Mesothelial cell of epicardium (in vitro differentiated cells): Measurements from ENCODE around the gene DPF3. TPM values are rescaled to one million over a fixed set of nuclear protein-coding genes. Genes with fewer than 3 reads are reported as not detected.

ENCODE experiments used
- DNase-seq, 2 experiments: peaks; one replicate each; pipeline ENCODE4 v3.0.0; 2021; ENCODE audit warnings: low spot score in 2 of 2; ENCODE audit not compliant: unreplicated experiment in 2 of 2
- H3K27ac Mint-ChIP-seq: 2 replicates; pipeline ENCODE4 v1.8.0; 2021; ENCODE audit warnings: mixed read lengths
- H3K27me3 Mint-ChIP-seq: 2 replicates; pipeline ENCODE4 v1.8.0; 2021; ENCODE audit warnings: low read depth, mixed read lengths
- H3K36me3 Mint-ChIP-seq: 2 replicates; pipeline ENCODE4 v1.8.0; 2021; ENCODE audit warnings: mixed read lengths
- H3K4me1 Mint-ChIP-seq: 2 replicates; pipeline ENCODE4 v1.8.0; 2021; ENCODE audit warnings: mixed read lengths
- H3K4me3 Mint-ChIP-seq: 2 replicates; pipeline ENCODE4 v1.8.0; 2021; ENCODE audit warnings: mild to moderate bottlenecking, moderate library complexity, mixed read lengths
- H3K9me3 Mint-ChIP-seq: 2 replicates; pipeline ENCODE4 v1.8.0; 2021; ENCODE audit warnings: mixed read lengths
- CTCF ChIP-seq: fragments of 200-600 bp; sonication (generic); IDR thresholded peaks from one replicate; pipeline ENCODE4 v1.5.0; 2021; ENCODE audit warnings: antibody characterized with exemption; ENCODE audit not compliant: unreplicated experiment
- total RNA-seq: library from RNA; stranded (reverse); gene quantifications from 3 replicates; pipeline ENCODE4 v1.2.1, GENCODE V29; 2021

Gene DPF3
- total RNA-seq, 1 donor from 2014 or later = 1.3 TPM

GRCh38 chr14:72863216-72864006 is 30.5 kb downstream of the DPF3 start:
- no peak for DNase-seq
- H3K27me3 Mint-ChIP-seq = peaks cover 24% of the 10 kb centered on the region
- H3K4me3 Mint-ChIP-seq = no peak overlapping the region
- peaks cover 2% of the 10 kb centered on the region for H3K4me1 Mint-ChIP-seq
- no peak overlapping the region for H3K27ac Mint-ChIP-seq
- H3K36me3 Mint-ChIP-seq = no peaks in the 10 kb centered on the region
- H3K9me3 Mint-ChIP-seq = no peaks in the 10 kb centered on the region
- TF ChIP-seq CTCF = no peak

GRCh38 chr14:72856530-72857266 is 37.2 kb downstream of the DPF3 start:
- H3K27me3 Mint-ChIP-seq = peaks cover 15% of the 10 kb centered on the region
- no peak for DNase-seq
- no peak overlapping the region for H3K27ac Mint-ChIP-seq
- no peak overlapping the region for H3K4me3 Mint-ChIP-seq
- H3K36me3 Mint-ChIP-seq = no peaks in the 10 kb centered on the region
- no peaks in the 10 kb centered on the region for H3K9me3 Mint-ChIP-seq
- TF ChIP-seq CTCF = no peak
- H3K4me1 Mint-ChIP-seq = peaks cover 2% of the 10 kb centered on the region

- H3K4me3 Mint-ChIP-seq = no peak overlapping the region
- no peaks in the 10 kb centered on the region for H3K36me3 Mint-ChIP-seq
- H3K4me1 Mint-ChIP-seq = peaks cover under 1% of the 10 kb centered on the region
- TF ChIP-seq CTCF = no peak
- no peak for DNase-seq
- H3K27ac Mint-ChIP-seq = no peak overlapping the region
- peaks cover 17% of the 10 kb centered on the region for H3K27me3 Mint-ChIP-seq
- no peaks in the 10 kb centered on the region for H3K9me3 Mint-ChIP-seq
These were observed 38.0 kb downstream of the DPF3 start for GRCh38 chr14:72855913-72856312.

GRCh38 chr14:72852194-72852593 is 41.7 kb downstream of the DPF3 start:
- no peak for TF ChIP-seq CTCF
- Mint-ChIP-seq H3K9me3 (no peaks in the 10 kb centered on the region), H3K4me1 (no peaks in the 10 kb centered on the region), H3K4me3 (no peak overlapping the region), H3K36me3 (no peaks in the 10 kb centered on the region), H3K27ac (no peak overlapping the region), H3K27me3 (peaks cover 16% of the 10 kb centered on the region)
- DNase-seq = no peak

GRCh38 chr14:72851635-72852034 is 42.3 kb downstream of the DPF3 start:
- no peak for DNase-seq
- no peak for TF ChIP-seq CTCF
- H3K9me3 Mint-ChIP-seq = no peaks in the 10 kb centered on the region
- H3K27ac Mint-ChIP-seq = no peak overlapping the region
- H3K27me3 Mint-ChIP-seq = peaks cover 16% of the 10 kb centered on the region
- H3K36me3 Mint-ChIP-seq = no peaks in the 10 kb centered on the region
- H3K4me3 Mint-ChIP-seq = no peak overlapping the region
- H3K4me1 Mint-ChIP-seq = no peaks in the 10 kb centered on the region
